Stimulated activated CD8-positive, alpha-beta memory T cell treated with anti-CD3 and anti-CD28 coated beads, Interleukin-4, amount 100 ng/mL, for 4 hours (primary cell): ENCODE data around the gene ZNF385C.

Experiments
- DNase-seq, 2 donors: peaks; one replicate each; pipeline ENCODE4 v3.0.0-alpha.2; 2020; ENCODE audit warnings: low read depth in 2 of 2, low spot score in 1 of 2

Gene ZNF385C

GRCh38 chr17:42126836-42127235 lies 28.6 kb upstream of the ZNF385C start:
- DNase-seq, result no peak

DNA sequence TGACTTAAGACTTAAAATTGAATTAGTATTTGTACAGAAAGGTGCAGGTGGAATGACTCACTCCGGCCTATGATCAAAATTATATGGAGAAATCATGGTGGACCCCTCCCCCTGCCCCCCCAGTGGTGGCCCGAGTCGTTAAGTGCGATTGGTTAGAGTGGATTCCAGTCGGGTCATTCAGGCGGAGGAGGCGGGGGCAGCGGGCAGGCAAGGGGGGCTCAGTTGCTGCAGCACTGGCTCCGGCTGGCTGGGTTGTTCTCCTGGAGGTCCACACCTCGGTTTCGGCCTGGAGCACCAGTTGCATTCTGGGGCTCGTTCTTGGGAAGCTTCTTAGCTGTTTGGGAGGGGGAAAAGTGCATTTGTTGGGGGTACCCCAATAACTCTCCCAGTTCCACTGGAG lies 27.3 kb upstream of the ZNF385C start:
- DNase-seq, result no peak

- DNase-seq, result no peak
Measured at GRCh38 chr17:42124256-42124655, 26.0 kb upstream of the ZNF385C start.

DNA sequence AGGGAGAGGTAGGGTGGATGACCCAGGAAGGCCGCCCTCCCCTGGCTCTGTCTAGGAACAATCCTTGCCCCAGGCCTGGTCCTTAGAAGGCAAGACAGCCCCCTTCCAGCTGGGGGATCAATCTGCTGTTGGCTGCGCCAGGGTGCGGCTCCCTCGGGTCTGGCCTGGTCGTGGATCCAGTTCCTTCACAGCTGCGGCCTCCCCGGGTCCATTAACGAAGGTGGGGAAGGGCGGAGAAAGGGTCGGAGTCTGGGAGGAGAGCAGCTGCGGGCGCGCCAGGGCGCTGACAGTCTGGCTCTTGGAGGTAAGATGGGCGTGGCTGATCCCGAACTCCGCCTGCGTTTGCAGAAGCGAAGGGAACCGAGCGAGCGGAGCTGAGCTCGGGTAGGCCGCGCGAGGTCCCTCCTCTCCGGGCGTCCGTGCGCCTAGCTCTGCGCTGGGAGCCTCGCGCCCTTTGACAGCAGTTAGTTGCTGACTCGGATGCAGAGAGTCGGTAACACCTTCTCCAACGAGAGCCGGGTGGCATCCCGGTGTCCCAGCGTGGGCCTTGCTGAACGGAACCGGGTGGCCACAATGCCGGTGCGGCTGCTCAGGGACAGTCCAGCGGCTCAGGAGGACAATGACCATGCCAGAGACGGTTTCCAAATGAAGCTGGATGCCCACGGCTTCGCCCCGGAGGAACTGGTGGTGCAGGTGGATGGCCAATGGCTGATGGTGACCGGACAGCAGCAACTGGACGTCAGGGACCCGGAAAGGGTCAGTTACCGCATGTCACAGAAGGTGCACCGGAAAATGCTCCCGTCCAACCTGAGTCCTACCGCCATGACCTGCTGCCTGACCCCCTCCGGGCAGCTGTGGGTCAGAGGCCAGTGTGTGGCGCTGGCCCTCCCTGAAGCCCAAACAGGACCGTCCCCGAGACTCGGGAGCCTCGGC lies 24.4 kb upstream of the ZNF385C start, which contains the start of gene HSPB9:
HSPB9 (plus strand) TSS at position 434 of the 933 bp plus-strand sequence; CDS start at position 481, 47 bp downstream.
- no peak for DNase-seq

DNA sequence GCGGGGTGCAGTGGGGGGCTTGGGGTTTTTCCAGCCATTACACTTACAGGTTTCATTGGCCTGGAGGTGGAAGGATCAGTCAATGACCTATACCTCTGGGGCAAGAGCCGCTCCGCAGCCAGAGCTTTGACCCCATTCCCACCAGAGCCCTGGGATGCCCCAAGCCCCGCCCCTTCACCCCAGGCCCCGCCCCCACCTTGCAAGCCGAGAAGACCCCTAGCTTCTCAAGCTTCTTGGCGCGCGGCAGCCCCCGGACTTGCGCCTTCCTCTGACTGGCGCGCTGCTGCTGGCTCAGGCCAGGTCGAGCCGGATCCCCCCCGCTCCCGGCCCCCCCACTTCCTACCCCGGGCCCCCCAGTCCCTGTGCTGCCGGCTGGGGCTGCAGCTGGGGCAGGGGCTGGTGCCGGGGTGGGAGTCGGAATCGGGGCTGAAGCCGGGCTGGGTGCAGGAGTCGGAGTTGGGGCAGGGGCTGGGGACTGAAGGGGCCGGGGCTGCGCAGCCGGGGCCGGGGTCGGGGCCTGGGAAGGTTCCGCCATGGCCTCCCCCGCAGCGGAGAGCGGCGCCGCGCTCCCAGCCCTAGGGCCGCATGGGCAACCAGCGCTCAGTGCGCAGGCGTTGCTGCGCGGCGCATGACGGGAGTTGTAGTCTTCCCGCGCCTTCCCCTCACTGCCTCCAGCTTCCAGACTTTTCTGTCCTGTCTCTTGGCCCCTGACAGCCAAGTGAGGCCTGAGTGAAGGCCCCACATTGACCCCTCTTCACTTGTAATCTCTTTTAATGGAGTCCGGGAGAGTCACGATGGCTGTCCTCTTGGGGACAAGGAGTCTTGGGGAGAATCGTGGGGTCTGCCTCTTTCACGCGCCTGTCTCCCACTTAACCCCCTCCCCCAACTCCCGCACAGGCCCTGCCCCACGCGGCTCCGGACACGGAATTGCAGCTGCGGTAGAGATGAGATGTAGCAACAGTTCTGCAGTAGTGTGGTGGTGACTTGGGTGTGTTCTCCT lies 22.8 kb upstream of the ZNF385C start, which contains the start of gene KAT2A:
KAT2A (minus strand) TSS at position 598 of the 1,000 bp plus-strand sequence; CDS start at position 535, 63 bp downstream.
- DNase-seq, result peak; percentile 52 to 53

- no peak for DNase-seq
Measured at GRCh38 chr17:42120161-42120769, 22.0 kb upstream of the ZNF385C start.

DNA sequence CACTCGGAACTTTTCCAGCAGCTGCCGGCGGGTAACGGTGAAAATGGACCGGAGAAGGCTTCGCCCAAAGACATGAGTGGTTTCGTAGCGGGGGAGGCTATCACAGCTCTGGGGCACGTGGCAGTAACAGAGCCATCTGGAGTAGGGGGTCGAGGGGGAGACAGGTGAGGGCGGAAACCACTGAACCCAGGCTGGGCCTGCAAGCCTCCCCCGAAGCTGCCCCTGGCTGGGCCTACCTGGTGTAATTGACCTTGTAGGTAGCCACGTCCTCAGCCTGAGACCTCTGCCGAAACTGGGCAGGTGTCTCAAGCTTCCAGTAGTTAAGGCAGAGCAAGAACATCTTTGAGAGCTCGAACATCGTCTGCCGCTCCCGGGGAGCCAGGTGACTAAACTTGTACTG lies 21.0 kb upstream of the ZNF385C start:
- DNase-seq, result no peak

GRCh38 chr17:42118545-42118944 lies 20.3 kb upstream of the ZNF385C start:
- no peak for DNase-seq

DNA sequence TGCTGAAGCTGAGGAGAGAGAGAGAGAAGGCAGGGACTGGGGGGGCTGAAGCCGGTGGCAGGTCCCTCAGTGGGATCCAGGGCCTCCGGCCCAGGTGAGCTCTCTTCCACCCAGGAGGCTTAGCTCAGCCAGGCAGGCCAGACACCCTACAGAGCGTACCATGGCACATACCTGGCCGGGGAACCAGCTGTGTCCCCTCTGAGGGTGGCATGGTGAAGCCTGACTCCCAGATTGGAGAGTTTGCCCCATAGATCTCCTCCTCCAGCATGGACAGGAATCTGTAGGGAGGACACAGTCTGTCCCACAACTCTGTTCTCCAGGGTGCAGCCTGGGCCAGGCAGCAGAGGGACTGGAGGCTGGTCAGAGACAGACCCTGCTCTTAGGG lies 19.8 kb upstream of the ZNF385C start:
- no peak for DNase-seq

DNA sequence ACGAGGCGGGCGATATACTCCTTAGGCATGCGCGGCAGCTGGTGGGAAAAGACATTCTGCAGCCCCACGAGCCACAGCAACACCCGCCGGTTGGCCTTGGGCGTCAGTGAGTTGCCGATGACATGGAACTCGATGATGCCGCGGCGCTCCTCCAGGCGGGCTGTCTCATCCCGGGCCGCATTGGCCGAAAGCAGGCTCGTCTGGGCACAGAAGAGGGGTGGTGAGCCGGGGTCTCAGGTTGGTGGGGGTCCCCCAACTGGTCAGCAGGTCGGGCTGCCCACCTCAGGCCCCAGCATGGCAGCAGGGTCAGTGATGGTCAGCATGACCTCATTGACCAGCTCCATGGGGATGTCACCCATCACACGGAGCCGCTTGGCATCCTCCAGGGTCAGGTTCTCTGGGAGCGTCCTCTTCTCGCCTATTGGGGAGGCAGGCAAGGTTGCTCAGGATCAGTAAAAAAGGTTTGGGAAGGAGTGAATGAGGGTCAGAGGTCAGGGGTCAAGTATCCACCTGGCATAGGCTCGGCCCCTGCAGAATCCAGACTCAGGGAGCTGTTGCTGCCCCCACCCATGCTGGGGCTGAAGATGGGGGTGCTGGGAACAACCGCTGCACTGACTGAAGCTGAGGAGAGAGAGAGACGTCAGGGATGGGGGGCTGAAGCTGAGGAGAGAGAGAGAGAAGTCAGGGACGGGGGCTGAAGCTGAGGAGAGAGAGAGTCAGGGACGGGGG lies 19.3 kb upstream of the ZNF385C start:
- DNase-seq, result no peak

DNA sequence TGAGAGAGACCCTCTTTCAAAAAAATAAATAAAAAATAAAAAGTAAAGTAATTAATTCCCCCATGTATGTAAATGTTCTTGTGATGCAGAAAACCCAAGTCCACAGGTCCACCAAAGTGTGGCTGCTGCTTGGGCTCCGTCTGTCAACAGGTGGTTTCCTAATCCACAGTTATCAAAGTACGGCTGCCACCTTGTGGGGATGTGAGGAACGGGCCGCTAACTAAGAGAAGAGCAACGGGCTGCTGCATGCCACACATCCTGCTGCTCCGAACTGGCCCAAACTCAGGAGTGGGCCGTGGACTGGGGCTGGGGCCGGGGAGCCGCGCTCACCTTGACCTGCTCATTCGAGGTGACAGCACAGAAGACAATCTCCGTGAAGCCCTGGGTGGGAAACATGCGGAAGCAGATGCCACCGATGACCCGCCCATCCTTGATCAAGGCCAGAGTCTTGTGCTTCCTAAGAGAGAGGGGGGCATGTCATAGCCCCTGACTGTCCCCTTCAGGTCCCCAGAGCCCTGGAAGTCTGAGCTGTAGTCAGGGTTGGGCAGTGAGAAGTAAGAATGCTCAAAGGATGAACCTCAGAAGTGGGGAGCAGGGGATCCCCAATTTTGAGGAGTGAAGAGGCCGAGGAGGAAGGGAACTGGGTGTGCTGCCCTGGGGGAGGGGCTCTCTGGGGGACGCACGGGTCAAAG lies 18.6 kb upstream of the ZNF385C start:
- peak; percentile 64 to 71 for DNase-seq

DNA sequence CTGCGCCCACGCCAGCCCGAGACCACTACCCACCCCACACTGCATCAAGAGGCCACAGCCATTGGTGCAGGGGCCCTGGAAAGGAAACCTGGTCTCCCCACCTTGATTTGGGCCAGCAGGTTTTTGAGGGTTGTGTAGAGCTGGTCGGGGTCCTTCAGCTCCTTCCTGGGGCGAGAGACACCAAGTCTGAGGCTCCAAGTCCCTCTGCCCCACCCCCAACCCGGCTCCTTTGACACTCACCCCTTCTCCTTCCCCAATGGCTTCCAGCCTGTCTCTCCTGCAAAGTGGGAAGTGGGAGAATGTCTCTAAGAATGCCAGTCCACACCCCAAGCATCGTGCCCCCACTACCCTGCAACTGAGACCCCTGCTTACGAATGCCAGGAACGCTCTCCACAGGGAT lies 15.8 kb upstream of the ZNF385C start:
- no peak for DNase-seq

DNA sequence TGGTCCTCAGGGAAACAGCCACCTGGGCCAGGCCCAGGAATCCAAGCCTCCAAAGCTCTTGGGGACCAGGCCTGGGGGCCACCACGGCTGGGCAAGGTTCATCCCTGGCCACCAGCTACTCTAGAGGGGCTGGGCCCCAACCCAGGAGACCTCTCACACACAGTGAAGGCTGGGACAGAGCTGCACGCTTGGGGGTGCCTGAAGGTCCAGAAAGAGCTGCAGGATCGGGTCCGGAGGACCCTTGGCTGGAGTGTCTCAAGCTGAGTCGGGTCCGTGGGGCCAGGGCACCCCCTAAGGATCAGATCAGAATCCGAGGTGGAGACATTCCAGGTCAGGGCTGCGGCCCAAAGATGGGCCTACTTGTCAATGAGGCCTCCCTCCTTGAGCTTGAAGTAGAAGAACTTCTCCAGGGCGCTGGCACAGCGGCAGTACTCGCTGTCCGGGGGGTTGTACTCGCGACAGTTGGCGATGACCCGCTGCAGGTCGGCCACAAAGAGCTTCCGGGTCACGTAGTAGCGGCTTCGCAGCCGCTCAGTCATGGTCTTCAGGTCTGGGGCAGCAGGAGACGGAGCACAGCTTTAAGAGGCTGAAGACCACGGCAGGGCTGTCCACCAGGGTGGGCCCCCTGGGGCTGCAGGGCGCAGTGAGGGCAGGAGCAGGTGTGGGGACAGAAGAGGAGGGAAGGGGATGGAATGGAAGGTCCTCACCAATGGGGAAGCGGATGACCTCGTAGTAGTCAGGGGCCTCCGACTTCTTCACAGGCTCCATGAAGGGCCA lies 15.2 kb upstream of the ZNF385C start:
- DNase-seq, result no peak

- peak; percentile 47 to 53 for DNase-seq
Measured at GRCh38 chr17:42112552-42113176, 14.4 kb upstream of the ZNF385C start, which contains the start of gene DHX58. TSS of gene DHX58 (minus strand) at chr17:42112714. CDS start at chr17:42111892, 822 bp downstream.

GRCh38 chr17:42111871-42112551 lies 13.7 kb upstream of the ZNF385C start:
- DNase-seq, result no peak

GRCh38 chr17:42111265-42111636 lies 13.0 kb upstream of the ZNF385C start:
- no peak for DNase-seq

DNA sequence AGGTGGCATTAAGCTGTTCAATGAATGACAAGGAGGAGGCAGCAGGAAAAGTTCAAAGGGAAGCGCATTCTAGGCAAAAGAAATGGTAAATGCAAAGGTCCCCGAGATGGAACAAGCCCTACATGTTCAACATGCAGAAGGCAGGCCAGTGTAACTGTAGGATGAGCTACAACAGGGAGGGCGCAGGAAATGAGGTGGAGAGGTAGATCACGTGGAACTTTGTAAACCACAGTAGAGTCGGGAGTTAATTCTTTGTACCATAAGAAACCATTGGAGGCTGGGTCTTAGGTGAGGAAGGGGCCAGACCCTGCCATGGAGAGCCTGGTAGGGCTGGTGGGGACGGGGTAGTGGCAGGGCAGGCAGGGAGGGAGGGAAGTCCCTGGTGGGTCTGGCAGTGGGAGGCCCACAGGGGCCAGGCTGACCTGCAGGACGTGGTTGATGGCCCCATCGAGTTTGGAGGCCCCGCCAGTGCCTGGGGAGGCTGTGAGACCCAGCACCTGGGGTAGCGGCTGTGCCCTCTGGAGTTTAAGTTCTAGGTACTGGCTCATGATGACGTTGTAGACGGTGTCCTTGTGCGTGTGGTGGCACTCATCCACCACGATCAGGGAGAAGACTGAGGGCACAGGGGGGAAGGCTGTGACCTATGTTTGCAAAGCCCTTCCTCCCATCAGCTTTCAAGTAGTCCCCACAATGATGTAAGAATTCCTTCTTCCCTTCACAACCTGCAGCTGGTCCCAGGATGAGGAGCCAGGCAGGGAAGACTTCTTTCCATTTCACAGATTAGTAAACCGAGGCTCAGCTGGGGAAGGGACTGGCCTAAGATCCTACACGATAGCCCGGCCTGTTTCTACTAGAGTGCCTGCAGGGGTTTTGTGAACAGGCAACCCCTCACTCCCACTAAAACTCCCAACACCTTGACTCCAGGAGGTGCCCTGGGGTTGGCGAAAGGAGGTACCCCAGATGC lies 12.3 kb upstream of the ZNF385C start:
- no peak for DNase-seq
